Keratinocyte (primary cell): ENCODE results near the gene CEACAM7. TPM values are rescaled to one million over a fixed set of nuclear protein-coding genes. Genes with fewer than 3 reads are reported as not detected.

Source experiments
- DNase-seq: peaks from one replicate; pipeline ENCODE4 v3.0.0-alpha.2; 2011; ENCODE audit warnings: low read depth, missing footprints, low spot score
- FAIRE-seq: peaks from 2 replicates; lab custom pipeline; 2011; peaks lifted over from hg19 to GRCh38; lab: Jason Lieb, UNC
- H2AFZ ChIP-seq: 2 replicates; pipeline ENCODE4 v1.6.0; 2012; ENCODE audit warnings: low read length, control low read depth, inconsistent platforms; ENCODE audit not compliant: control insufficient read depth
- H3K27ac ChIP-seq: 2 replicates; pipeline ENCODE4 v1.5.1; 2011; ENCODE audit warnings: low read length; ENCODE audit not compliant: control insufficient read depth, insufficient read depth
- H3K27me3 ChIP-seq: 3 replicates; pipeline ENCODE4 v1.6.0; 2011; ENCODE audit warnings: low read length; ENCODE audit not compliant: control insufficient read depth, insufficient read depth; ENCODE audit errors: extremely low read depth
- H3K36me3 ChIP-seq, 2 experiments: 2 replicates in 1 of 2; 3 replicates in 1 of 2; pipeline ENCODE4 v1.5.1; 2011; ENCODE audit warnings: low read length in 2 of 2, mild to moderate bottlenecking in 1 of 2; ENCODE audit not compliant: control insufficient read depth in 2 of 2, insufficient read depth in 2 of 2; ENCODE audit errors: extremely low read depth in 1 of 2
- H3K4me1 ChIP-seq: 3 replicates; pipeline ENCODE4 v1.5.1; 2011; ENCODE audit warnings: low read length; ENCODE audit not compliant: control insufficient read depth, insufficient read depth; ENCODE audit errors: extremely low read depth
- H3K4me2 ChIP-seq: 3 replicates; pipeline ENCODE4 v1.6.0; 2011; ENCODE audit warnings: low read depth, low read length; ENCODE audit not compliant: control insufficient read depth, insufficient read depth; ENCODE audit errors: extremely low read depth
- H3K4me3 ChIP-seq, 3 experiments: fragments of 200-600 bp in 1 of 3; sonication (generic) in 1 of 3; 2 replicates in 2 of 3; 3 replicates in 1 of 3; pipeline ENCODE4 v1.5.1; 2011 to 2016; ENCODE audit warnings: low read length in 3 of 3, mild to moderate bottlenecking in 3 of 3, control low read depth in 2 of 3, inconsistent platforms in 1 of 3, low read depth in 1 of 3, mixed read lengths in 1 of 3, mixed run types in 1 of 3, moderate library complexity in 1 of 3; ENCODE audit not compliant: control insufficient read depth in 2 of 3, insufficient read depth in 2 of 3; ENCODE audit errors: extremely low read depth in 1 of 3
- H3K79me2 ChIP-seq: 2 replicates; pipeline ENCODE4 v1.6.0; 2012; ENCODE audit warnings: low read length; ENCODE audit not compliant: control insufficient read depth, insufficient read depth
- H3K9ac ChIP-seq: 3 replicates; pipeline ENCODE4 v1.6.0; 2011; ENCODE audit warnings: low read length; ENCODE audit not compliant: control insufficient read depth, insufficient read depth; ENCODE audit errors: extremely low read depth
- H3K9me1 ChIP-seq: 3 replicates; pipeline ENCODE4 v1.6.0; 2011; ENCODE audit warnings: low read length; ENCODE audit not compliant: control insufficient read depth, insufficient read depth; ENCODE audit errors: extremely low read depth
- H3K9me3 ChIP-seq: 2 replicates; pipeline ENCODE4 v1.5.1; 2012; ENCODE audit warnings: low read depth, low read length; ENCODE audit not compliant: control insufficient read depth
- H4K20me1 ChIP-seq: 3 replicates; pipeline ENCODE4 v1.6.0; 2011; ENCODE audit warnings: low read length; ENCODE audit not compliant: control insufficient read depth, insufficient read depth; ENCODE audit errors: extremely low read depth
- CTCF ChIP-seq, 3 experiments: IDR thresholded peaks in 1 of 3; conservative IDR thresholded peaks in 1 of 3; optimal IDR thresholded peaks in 1 of 3; 2 replicates in 2 of 3; 3 replicates in 1 of 3; pipeline versions ENCODE3 to v1.5.1; 2011; ENCODE audit warnings: low read length in 3 of 3, mild to moderate bottlenecking in 3 of 3, moderate library complexity in 2 of 3, control low read depth in 1 of 3, inconsistent platforms in 1 of 3; ENCODE audit not compliant: insufficient read depth in 2 of 3; ENCODE audit errors: extremely low read depth in 1 of 3
- EZH2 ChIP-seq: IDR thresholded peaks from one replicate; pipeline ENCODE4 v1.6.1; 2012; ENCODE audit warnings: inconsistent platforms, mild to moderate bottlenecking, low read length, moderate library complexity
- dilution Hi-C: fragments of 300-500 bp; cut with MboI; formaldehyde crosslinking; loops from one replicate; pipeline ENCODE4 v1.7.0; 2020; ENCODE audit warnings: low sequenced_read_pairs; ENCODE audit not compliant: extremely low pct_ligation_motif_present
- polyA plus RNA-seq, 5 experiments: library from polyadenylated mRNA; depleted of rRNA in 3 of 5; stranded (reverse) in 3 of 5; stranded (forward) in 1 of 5; unstranded in 1 of 5; fragments of >200 nt; gene quantifications; 1 replicate in 1 of 5; 2 replicates in 3 of 5; 3 replicates in 1 of 5; pipeline versions ENCODE4 v1.2.1 to v1.2.3, GENCODE V29; 2011 to 2012; ENCODE audit warnings: missing spikeins in 2 of 5, low read depth in 1 of 5, low replicate concordance in 1 of 5

Gene CEACAM7
- polyA plus RNA-seq, 1 donor (not counting 4 experiments of a cell fraction or from before 2014, with no cell fraction given) = not detected

GRCh38 chr19:41726493-41726892 is 38.4 kb upstream of the CEACAM7 start:
- H3K4me3 ChIP-seq = no peak overlapping the region
- H3K4me2 ChIP-seq = no peak overlapping the region
- H2AFZ ChIP-seq = no peak overlapping the region
- dilution Hi-C loops = no loop called here
- no peaks in the 10 kb centered on the region for H3K4me1 ChIP-seq
- no peaks in the 10 kb centered on the region for H3K9me3 ChIP-seq
- H3K9ac ChIP-seq = no peak overlapping the region
- FAIRE-seq (no peak), DNase-seq (no peak)
- H3K36me3 ChIP-seq = no peaks in the 10 kb centered on the region
- H4K20me1 ChIP-seq = no peaks in the 10 kb centered on the region
- no peaks in the 10 kb centered on the region for H3K9me1 ChIP-seq
- peaks cover 7% of the 10 kb centered on the region for H3K27me3 ChIP-seq
- no peak for TF ChIP-seq EZH2
- TF ChIP-seq CTCF (optimal IDR thresholded peaks at IDR 0.05 in 1 of 3, IDR thresholded peaks at IDR 0.05 in 1 of 3, conservative IDR thresholded peaks at IDR 0.05 in 1 of 3; ENCODE audit: extremely low read depth in 1 of 3, insufficient read depth in 2 of 3, low read length in 3 of 3) = no peak
- H3K27ac ChIP-seq = no peak overlapping the region
- no peaks in the 10 kb centered on the region for H3K79me2 ChIP-seq

DNA sequence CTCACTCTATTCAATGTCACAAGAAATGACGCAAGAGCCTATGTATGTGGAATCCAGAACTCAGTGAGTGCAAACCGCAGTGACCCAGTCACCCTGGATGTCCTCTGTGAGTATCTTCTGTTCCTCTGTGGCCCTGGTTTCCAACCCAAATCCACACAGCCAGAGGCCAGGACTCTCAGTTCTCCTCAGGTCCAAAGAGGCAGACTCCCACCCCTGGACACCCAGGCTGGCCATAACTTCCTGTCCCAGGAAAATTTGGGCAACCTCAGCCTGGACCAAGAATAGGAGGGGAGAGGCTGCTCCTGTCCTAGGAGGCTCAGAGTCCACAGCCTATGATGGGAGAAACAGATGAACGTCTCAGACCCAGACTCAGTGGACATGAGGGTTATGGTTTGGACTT is 32.0 kb upstream of the CEACAM7 start:
- dilution Hi-C loops = no loop called here
- no peak overlapping the region for H3K27ac ChIP-seq
- no peak overlapping the region for H3K4me2 ChIP-seq
- H4K20me1 ChIP-seq = no peaks in the 10 kb centered on the region
- no peak overlapping the region for H3K4me3 ChIP-seq
- DNase-seq (no peak), FAIRE-seq (no peak)
- no peak for TF ChIP-seq EZH2
- TF ChIP-seq CTCF (optimal IDR thresholded peaks at IDR 0.05 in 1 of 3, IDR thresholded peaks at IDR 0.05 in 1 of 3, conservative IDR thresholded peaks at IDR 0.05 in 1 of 3; ENCODE audit: extremely low read depth in 1 of 3, insufficient read depth in 2 of 3, low read length in 3 of 3) = no peak
- H3K36me3 ChIP-seq = no peaks in the 10 kb centered on the region
- no peaks in the 10 kb centered on the region for H3K9me3 ChIP-seq
- H3K79me2 ChIP-seq = no peaks in the 10 kb centered on the region
- H3K9me1 ChIP-seq = no peaks in the 10 kb centered on the region
- no peak overlapping the region for H3K9ac ChIP-seq
- peaks cover 4% of the 10 kb centered on the region for H3K27me3 ChIP-seq
- H3K4me1 ChIP-seq = no peaks in the 10 kb centered on the region
- H2AFZ ChIP-seq = no peak overlapping the region
